Activated CD4-positive, alpha-beta T cell treated with anti-CD3 and anti-CD28 coated beads for 1 hour (primary cell): ENCODE results near the gene CALU.

Source experiments
- DNase-seq: peaks from one replicate; pipeline ENCODE4 v3.0.0-alpha.2; 2020

Gene CALU

DNA sequence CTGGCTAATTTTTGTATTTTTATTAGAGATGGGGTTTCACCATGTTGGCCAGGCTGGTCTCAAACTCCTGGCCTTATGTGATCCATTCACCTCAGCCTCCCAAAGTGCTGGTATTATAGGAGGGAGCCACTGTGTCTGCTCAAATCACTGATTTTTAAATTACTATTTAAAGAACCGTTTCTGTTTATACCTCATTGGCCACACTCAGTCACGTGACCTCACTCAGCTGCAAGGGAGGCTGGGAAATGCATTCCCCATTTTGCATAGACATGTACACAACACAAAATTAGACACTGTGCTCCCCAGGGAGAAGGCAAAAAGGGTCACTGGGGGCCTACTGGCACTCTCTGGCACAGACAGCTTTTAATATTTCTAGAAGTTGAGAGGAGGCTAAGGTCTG, 13.6 kb upstream of the CALU start:
- DNase-seq: no peak

DNA sequence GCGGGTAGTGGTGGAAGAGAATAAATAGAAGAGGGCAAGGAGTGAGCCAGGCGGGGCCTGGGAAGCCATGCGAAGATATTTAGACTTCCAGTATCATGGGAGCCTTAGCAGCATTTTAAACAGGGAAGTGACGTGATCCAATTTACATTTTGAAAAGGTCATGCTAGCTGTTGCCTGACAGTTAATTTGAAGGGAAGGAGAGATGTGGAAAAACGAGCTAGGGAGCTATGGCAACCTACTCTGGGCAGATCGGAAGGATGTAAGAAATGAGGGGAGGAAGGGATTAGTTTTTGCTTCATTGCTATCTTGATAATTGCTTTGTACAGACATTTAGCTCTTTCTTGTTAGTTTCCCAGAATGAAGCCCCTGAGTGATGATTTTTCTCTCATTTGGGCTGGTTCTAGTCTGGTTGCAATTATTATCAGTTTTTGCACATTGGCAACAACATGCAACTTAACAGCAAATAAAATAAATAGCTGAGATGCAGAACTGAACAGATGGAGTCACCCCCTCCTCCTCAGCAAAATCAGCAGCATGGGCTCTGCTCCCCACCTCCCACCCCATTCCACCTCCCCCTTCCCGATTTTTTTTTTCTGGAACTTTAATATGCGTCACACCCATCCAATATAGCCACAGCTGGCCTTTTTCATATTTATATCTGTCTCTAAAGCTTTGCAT, 13.0 kb upstream of the CALU start:
- DNase-seq: no peak

DNA sequence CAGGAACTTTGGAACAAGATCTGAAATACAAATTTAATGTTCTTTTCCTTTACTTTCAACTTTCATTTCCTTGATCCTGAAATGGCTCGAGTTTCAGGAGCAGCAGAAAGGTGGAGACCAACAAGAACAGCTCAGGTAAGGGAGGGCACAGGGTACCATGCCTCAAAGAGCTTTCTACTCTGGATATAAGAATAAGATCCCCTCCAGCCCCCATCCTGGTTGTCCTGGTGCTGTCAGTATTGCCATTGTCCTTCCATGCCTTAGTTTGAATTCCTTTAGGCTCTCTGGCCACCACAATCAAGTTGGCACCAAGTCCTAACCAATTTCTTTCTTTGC, 12.5 kb upstream of the CALU start:
- DNase-seq: no peak

DNA sequence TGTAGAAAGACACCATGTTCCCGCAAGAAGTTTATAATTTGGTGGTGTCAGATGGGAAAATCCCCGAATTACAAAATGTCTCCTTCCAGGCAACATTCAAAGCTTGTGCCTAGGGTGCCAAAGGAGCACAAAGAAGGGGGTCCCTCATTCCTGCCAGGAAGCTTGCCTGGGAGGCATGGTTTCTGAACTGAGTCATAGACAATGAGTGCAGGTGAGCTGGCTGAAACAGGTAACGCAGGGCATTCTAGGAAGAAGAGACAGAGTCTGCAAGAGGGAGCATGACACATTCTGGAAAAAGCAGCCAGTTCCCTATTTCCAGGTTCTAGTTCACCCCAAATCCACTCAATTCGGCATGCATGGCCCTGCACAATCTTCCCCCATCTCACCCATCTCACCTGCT, 11.9 kb upstream of the CALU start:
- no peak for DNase-seq

DNA sequence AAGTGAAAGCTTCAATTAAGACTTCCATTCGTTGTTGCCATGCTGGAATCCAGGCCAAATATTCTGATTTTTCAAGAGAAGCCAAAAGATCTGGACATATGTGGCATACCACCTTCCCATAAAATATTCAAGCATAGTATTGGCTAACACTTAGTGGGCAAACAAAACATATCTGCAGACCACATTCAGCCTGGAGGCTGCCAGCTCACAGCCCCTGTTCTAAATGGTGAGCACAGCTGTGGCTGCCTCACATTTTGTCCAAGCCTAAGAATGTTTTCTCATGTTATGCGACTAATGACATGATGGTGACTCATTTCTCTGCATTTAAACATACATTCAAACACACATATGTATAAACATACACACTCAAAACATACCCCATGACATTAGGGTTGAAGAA, 10.6 kb upstream of the CALU start:
- DNase-seq: no peak

DNA sequence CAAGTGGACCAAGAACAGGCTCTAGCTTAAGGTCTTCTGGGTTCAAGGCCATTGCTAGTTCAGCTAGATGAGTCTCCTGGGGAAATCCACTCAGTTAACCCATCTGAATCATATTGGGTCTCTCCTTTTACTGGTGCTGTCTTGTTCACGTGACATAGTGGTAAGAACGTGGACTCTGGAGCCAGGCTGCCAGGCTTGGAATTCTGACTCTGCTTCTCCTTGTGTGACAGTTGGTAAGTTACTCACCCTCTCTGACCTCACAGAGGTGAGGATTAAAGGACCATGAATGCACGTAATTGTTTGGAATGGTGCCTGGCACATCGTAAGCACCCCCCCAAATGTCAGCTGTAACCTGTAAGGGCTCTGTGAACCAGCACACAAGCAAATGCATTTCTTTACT, 9.7 kb upstream of the CALU start:
- no peak for DNase-seq

DNA sequence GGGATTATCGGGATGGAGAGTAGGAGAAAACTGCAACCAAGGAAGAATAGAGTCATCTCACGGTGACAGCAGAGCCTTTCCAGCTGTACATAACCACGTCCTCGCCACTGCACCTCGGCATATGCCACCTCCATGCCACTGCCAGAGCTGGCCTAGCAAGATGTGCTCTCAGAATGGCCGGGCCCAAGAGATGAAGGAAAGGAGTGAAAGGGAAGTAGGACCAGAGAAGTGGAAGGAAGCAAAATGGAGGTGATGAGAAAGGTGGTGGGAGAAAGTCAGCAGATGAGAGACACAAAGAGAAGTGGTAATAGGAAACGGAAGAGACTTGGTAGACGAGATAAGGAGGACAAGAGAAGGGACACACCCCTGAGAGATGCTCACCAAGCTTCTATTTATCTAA, 8.0 kb upstream of the CALU start:
- no peak for DNase-seq

DNA sequence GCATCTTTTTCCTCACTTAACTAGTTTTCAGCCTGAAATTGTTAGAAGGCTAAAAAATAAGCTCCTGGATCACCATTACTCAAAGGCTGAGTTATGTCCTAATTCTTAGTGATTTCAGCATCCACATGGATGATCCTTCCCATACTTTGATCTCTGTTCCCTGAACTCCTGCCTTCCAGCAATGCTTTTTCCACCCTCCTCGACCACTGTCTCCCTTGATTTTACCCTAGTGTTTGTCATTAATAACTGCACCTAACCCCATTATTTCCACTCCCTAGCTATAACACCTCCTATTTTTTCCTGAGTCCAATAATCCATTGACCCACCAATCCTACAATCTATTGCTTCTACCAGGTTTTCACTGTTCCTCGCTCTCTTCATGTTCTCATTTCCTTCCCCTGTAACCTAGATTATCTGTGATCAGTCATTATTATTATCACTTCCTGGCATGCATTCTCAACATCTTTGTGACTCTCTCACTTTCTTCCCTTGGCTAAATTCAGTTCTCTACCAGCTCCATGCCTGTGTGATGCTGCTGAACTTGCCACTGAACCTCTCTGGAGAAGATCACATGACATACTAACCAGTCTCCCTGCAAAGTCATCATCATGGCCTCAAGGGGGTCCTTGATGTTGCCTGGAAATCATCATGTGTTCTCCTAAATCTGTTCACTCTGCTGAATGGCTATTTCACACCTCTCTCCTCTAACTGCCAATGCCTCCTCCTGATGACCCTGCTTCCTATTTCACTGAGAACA, 6.5 kb upstream of the CALU start:
- DNase-seq: no peak

DNA sequence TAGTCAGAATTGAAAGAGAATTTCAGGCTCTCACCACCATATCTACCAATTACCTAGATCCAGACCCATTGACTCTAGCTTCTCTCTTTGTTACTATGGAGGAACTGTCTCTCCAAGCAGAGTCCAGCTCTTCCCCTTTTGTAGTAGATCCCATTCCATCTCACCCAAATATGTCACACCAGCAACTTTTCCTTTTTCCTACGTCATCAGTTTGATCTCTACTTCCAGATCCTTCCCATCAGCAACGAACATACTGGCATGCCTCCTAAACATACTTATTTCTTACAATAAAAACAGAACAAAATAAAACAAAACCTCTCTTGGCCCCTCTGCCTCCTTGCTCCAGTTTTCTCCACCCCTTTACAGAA, 5.9 kb upstream of the CALU start:
- DNase-seq: no peak

DNA sequence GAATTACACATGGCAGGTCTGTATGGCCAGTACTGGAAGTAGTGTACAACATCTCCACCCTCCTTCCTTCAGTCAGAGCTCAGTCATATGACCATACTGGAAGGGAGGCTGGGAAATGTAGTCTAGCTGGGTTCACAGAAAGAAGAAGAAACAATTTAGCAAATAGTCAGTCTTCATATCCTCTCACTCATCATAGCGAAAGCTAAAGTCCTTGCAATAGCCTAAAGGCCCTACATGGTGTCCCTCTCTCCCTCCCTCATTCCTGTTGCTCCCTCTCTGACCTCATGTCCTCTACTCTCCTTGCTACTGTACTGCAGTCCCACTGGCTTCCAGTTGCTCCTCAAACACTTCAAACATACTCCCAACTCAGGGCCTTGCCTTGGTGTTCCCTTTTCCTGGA, 4.3 kb upstream of the CALU start:
- DNase-seq: no peak

DNA sequence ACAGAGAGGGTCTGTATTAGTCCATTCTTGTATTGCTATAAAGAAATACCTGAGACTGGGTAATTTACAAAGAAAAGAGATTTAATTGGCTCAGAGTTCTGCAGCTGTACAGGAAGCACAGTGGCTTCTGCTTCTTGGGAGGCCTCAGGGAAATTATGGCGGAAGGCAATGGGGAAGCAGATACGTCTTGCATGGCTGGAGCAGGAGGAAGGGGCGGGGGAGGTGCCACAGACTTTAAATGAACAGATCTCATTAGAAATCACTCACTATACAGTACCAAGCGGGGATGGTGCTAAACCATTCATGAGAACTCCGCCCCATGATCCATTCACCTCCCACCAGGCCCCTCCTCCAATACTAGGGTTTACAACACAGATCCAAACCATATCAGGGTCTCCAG, 3.7 kb upstream of the CALU start:
- DNase-seq: no peak

DNA sequence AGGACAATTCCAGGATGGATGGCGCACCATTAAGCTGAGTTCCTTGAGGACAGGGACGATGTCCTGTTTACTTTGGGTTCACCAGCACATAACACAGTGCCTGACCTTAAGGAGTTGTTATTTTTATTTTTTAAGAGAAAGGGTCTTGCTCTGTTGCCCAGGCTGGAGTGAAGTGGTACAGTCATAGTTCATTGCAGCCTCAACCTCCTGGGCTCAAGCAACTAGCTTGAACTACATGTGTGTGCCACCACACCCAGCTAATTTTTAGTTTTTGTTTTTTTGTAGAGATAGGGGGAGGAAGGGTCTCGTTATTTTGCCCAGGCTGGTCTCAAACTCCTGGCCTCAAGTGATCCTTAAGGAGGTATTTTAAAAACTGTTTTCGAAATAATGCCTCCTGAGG, 1.7 kb upstream of the CALU start:
- no peak for DNase-seq

DNA sequence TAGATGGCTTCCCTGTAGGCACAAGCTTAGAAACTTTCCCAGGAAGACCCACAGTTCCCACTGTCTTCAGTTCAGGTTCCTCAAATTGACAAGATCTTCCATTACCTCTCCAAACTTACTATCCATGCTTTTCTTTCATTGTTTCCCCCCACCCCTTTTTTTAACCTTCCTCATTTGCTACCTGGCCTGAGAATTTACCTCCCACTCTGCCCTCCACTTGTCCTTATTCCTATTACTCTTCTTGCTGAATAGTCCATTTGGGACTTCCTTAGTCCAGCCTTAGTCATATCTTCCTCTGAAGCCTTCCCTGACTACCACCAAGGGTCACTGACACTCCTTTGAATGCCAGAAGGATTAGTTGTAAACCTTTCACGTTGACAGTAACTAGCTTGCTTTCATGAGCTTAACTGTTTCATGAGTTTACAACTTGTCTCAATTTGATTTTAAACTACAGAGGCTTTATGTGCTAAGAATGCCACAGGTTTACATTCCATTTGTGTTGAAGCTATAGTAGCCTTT, 1.2 kb upstream of the CALU start:
- DNase-seq: no peak

DNA sequence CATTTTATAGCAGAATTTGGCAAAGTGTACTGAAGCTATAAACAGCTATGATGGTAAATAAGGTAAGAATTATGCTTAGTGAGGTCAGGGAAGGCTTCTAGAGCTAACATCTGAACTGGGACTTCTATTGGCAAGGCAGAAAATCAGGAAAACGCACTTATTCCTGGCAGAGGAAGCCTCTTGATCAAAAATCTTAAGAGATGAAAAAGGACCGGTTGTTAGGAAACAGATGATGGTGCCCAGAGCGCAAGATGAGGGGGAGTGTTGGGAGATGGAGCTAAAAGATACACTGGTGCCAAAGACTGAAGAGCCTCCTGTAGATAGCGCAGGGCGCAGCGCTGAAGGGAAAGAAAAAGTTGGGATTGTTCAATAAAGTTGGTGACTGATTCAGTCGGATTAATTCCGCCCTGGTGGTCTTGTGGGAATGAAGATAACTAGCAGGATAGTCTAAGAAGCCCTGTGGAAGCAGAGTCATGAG, 550 bp upstream of the CALU start:
- no peak for DNase-seq

DNA sequence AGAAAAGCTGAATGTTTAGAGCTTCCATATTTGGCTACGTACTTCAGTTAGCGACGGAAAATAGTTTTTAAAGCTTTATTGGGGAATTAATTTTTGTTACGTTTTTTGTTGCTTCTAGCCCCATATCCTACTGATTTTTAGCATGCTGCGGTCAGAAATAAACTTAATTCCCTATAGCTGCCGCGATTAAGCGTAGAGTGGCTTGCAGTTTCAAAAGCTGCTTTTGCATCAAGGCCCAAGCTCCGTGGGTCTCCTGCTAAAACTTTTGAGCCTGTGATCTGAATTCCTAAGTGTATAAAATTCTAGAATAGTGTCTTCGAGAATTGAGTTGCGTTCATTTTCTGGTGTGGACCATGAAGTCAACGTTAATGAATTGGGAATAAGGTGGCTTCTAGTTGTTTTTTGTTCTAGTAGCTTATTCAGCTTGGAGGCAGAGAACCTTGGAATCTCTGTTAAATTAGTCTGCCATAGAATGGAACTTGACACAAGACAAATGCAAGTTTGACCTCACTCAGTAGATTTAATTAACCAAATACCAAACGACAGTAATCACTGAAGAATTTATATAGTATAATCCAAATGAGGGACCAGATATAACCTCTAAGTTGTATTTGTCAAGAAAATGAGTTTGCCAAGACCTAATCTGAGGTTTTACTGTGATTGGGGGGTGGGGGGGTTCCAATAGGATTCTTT, 977 bp downstream of the CALU start:
- no peak for DNase-seq

DNA sequence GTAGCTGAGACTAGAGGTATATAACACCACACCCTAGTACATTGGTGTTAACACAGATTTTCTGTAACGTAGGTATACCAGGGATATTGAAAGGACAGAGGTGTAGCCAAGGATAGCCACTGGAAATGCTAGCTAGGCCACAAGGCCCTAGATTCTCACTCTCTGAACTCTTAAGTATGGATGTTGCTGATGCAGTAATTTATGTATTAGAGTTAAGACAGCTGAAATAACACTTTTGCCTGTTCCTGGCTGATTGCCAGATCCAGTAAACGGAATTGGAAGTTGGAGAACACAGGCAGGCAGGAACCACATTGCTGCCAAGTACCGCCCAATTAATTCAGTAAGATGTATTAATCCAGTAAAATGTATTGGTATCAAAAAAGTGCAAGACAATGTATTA, 1.8 kb downstream of the CALU start:
- DNase-seq: no peak

DNA sequence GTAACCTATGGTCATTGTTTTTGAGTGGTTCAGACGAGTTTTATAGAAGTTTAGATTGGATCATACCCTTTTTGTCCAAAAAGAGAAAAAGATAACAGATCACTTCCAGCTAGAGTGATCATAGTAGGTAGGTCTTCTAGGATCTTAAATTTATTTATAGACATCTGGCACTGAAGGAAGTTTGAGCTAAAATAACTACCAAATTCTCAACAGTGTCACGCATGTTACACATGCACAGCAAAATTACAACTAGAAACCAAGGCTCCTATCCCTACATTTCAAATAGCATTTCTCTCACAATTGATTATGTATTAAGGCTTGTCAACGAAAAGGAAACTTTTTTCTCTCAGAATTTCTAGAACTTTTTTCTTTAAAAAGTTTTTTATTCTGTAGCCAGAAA, 2.3 kb downstream of the CALU start:
- no peak for DNase-seq

DNA sequence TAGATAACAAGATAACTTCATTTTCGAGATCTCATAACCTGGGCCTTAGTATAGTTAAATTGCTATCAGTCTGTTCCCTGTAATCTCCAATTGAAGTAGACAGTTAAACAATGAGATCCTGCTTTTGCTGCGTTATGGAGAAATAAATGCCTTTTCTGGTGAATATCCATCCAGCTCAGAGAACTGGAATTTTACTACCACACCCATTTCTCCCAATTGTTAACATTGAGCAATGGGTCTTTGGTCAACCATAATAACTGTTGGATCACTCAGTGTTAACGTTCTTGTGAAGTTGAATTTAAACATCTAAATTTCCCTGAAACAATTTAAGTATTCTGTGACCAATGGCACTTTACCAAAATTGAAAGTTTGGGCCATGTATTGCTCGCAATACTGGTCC, 3.0 kb downstream of the CALU start:
- DNase-seq: no peak

DNA sequence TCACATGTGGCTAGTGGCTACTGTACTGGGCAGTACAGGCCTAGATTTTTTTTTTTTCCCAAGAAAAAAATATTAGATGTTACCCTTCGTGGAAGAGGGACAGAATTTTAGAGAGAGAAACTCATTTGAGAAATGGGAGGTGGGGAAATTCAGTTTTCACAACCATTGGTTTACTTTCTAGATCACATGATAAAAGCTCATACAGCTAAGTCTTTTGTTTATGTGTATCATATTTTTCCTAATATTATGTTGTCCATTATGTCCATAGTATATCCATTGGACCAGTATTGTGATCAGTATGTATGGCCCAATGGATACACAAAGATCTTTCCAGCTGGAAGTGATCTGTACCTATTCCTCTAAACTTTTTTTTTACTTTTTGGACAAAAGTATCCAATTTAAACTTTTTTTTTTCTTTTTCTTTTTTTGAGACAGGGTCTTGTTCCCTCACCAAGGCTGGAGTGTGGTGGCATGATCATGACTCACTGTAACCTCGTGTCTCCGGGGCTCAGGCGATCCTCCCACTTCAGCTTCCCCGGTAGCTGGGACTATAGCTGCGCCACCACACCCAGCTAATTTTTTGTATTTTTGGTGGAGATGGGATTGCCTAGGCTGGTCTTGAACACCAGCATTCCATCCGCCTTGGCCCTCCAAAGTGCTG, 4.1 kb downstream of the CALU start:
- DNase-seq: no peak

DNA sequence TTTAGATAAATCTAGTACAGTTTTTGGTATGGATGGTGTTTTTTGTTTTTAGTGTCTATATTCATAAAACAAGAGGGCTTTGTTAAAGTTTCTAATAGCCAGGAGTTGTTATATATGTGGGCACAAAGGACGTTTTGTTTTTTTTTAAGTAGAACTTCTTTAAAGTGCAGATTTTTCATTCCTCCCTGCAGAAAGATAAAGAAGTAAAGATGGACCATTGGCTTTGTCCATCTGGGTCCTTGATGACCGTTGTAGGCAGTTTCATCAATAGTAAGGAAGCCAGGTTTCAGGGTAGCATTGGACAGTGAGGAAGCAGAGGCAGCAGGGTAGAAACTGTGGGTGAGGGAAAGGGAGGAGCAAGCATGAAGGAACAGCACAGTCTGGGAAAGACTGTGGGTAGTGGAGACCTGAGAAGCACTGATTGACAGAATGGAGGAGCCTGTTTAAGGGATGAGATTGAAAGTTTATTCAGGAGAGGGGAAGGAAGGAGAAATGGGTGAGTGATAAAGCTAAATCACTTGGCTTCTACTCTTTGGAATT, 5.3 kb downstream of the CALU start:
- DNase-seq: no peak

DNA sequence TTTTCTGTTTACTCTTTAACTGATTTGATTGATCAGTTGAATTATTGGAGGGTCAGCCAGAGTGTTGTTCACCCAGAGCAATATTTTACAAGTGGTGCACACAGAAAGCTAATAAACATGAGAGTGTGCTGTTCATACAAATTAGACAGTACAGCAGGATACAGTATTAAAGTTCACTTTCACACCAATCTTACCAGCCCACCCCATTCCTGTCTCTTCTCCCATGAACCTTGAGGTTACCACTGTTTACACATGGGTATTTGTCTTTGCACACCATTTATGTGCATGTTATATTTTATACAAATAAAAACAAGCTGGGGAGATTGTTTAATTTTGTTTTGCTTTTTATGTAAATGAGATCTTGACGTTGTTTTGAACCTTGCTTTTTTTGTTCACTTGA, 6.5 kb downstream of the CALU start:
- no peak for DNase-seq

DNA sequence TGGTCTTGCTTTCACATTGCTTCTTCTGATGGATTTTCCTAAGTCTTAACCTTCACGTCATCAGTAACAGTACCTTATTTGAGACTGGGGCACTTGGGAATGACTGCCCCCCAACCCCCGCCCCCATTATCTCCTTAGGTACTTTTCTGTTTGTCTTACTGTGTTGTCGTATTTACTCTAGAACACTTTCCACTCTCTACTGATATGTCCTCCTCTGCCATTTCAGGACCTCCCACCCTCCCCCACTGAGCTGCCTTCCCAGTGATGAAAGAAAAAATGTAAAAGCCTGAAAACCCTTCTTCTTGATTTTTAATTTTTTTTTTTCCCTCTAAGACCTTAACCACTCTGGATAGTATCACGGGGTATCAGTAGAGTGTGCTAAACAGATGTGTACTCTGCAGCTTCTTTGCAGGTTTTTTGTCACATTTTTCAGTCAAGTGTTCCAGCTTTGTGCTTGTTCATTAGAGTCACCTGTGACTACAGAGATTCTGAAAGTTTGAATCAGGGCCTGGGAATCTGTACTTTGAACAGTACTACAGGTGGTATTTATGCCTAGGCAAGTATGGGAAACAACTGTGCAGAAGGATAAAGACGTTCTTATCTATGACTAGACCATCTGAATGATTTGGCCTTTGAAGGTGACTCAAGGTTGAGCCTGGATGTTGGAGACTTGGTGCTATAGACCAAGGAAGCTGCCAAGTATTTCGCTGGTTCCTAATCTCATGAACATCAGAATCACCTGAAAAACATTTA, 8.3 kb downstream of the CALU start:
- no peak for DNase-seq

DNA sequence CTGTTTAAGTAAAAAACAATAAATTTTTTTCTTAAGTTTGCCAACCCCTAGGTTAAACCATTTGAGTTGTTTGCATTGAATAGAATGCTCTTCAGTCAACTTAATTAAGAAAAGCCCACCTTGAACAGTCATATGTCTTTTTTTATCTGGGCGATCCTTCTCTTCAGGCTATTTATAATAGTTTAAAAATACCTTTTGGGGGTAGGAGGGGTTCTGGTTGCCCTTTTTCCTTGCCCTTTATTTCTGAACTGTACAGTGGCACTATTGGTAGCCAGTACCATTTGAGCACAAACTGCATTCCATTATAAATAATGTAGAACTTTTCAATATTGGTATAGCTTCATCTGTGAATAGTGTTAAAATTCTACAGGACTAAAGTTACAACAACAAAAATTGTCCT, 13.1 kb downstream of the CALU start:
- DNase-seq: no peak
